K562 (cell line): ENCODE data around the gene CLASP1. TPM values are rescaled to one million over a fixed set of nuclear protein-coding genes. Genes with fewer than 3 reads are reported as not detected.

Source experiments
- CREB1 ChIP-seq, 2 experiments: sonication (generic) in 1 of 2; formaldehyde crosslinking in 1 of 2; IDR thresholded peaks; 2 replicates each; pipeline versions ENCODE4 v1.6.1 to v1.8.0; 2012 to 2022; ENCODE audit warnings: inconsistent platforms in 1 of 2, mild to moderate bottlenecking in 1 of 2, missing genetic modification reagents in 1 of 2, moderate library complexity in 1 of 2
- HNRNPLL ChIP-seq: fragments of 200-400 bp; formaldehyde crosslinking; IDR thresholded peaks from 2 replicates; pipeline ENCODE4 v1.6.1; 2017; ENCODE audit warnings: low read length, low read depth, mild to moderate bottlenecking; ENCODE audit not compliant: poor library complexity, severe bottlenecking
- MXD1 ChIP-seq: fragments of 250-450 bp; sonication (Bioruptor Pico); IDR thresholded peaks from 2 replicates; pipeline ENCODE4 v1.8.0; 2021; ENCODE audit warnings: borderline replicate concordance, mild to moderate bottlenecking, moderate library complexity; ENCODE audit not compliant: poor library complexity, severe bottlenecking
- NUFIP1 ChIP-seq: fragments of 450-650 bp; IDR thresholded peaks from 2 replicates; pipeline ENCODE4 v1.6.1; 2018; ENCODE audit not compliant: partially characterized antibody
- PHTF2 ChIP-seq: fragments of 250-450 bp; sonication (Bioruptor Pico); IDR thresholded peaks from 2 replicates; pipeline ENCODE4 v1.5.0; 2021; ENCODE audit warnings: mild to moderate bottlenecking
- RNF219 ChIP-seq: fragments of 250-450 bp; sonication (Bioruptor Pico); IDR thresholded peaks from 2 replicates; pipeline ENCODE4 v1.5.0; 2022; ENCODE audit warnings: mild to moderate bottlenecking
- SMC3 ChIP-seq: conservative IDR thresholded peaks from 2 replicates; pipeline ENCODE4 v1.6.1; 2011; ENCODE audit warnings: low read depth, low read length, improper control_type of control experiment; ENCODE audit not compliant: insufficient read depth
- SRF ChIP-seq, 2 experiments: fragments of 250-450, 450-650 bp in 1 of 2; sonication (Bioruptor Pico) in 1 of 2; sonication (generic) in 1 of 2; formaldehyde crosslinking; IDR thresholded peaks; 2 replicates each; pipeline versions ENCODE4 v1.5.0 to v1.5.1; 2020 to 2022; ENCODE audit warnings: mild to moderate bottlenecking in 1 of 2, missing genetic modification reagents in 1 of 2
- SRSF9 ChIP-seq: fragments of 200-400 bp; formaldehyde crosslinking; IDR thresholded peaks from 2 replicates; pipeline ENCODE4 v1.6.1; 2017; ENCODE audit warnings: low read depth, low read length, borderline replicate concordance
- TAL1 ChIP-seq: fragments of 450-650 bp; IDR thresholded peaks from 2 replicates; pipeline ENCODE4 v1.6.1; 2016; ENCODE audit warnings: mild to moderate bottlenecking
- TCF7L2 ChIP-seq: fragments of 150-350 bp; IDR thresholded peaks from 2 replicates; pipeline ENCODE4 v1.6.1; 2016; ENCODE audit warnings: low read depth, mild to moderate bottlenecking, low read length, moderate library complexity
- THRA ChIP-seq: fragments of 450-650 bp; IDR thresholded peaks from 2 replicates; pipeline ENCODE4 v1.6.1; 2017; ENCODE audit warnings: mild to moderate bottlenecking, moderate library complexity
- U2AF2 ChIP-seq: fragments of 200-400 bp; formaldehyde crosslinking; optimal IDR thresholded peaks from 2 replicates; pipeline ENCODE3; 2017; ENCODE audit warnings: low read depth, mild to moderate bottlenecking, low read length
- ZC3H4 ChIP-seq: sonication (generic); formaldehyde crosslinking; IDR thresholded peaks from 2 replicates; pipeline ENCODE4 v1.9.0; 2021; ENCODE audit warnings: missing genetic modification reagents, borderline replicate concordance
- ZNF124 ChIP-seq: sonication (generic); formaldehyde crosslinking; IDR thresholded peaks from 2 replicates; pipeline ENCODE4 v1.8.1; 2022; ENCODE audit warnings: missing genetic modification reagents
- ZNF507 ChIP-seq: conservative IDR thresholded peaks from 2 replicates; pipeline ENCODE4 v1.6.1; 2017; ENCODE audit warnings: missing genetic modification characterization, missing compliant biosample characterization
- ZNF511 ChIP-seq: sonication (generic); formaldehyde crosslinking; IDR thresholded peaks from 2 replicates; pipeline ENCODE4 v1.8.0; 2022; ENCODE audit warnings: mild to moderate bottlenecking, missing genetic modification reagents
- ZNF518B ChIP-seq: fragments of 250-450 bp; sonication (Bioruptor Pico); IDR thresholded peaks from 2 replicates; pipeline ENCODE4 v1.5.0; 2021; ENCODE audit warnings: mild to moderate bottlenecking, moderate library complexity
- polyA plus RNA-seq, 8 experiments: library from polyadenylated mRNA; depleted of rRNA in 4 of 8; stranded (reverse) in 5 of 8; unstranded in 3 of 8; fragments of >200 nt; fragmentation: Nextera tagmentation in 2 of 8; fragmentation: Illumina TruSeq in 1 of 8; extraction: Ambion mirVana in 2 of 8; extraction: Trizol in 1 of 8; gene quantifications; 2 replicates each; pipeline versions ENCODE4 v1.2.1 to v1.2.3, GENCODE V29; 2011 to 2014; ENCODE audit warnings: inconsistent platforms in 1 of 8, missing spikeins in 1 of 8
- total RNA-seq, 7 experiments: library from RNA; depleted of rRNA in 6 of 7; stranded (reverse); fragments of >200 nt in 6 of 7; fragmentation: Illumina TruSeq in 2 of 7; extraction: Trizol in 2 of 7; gene quantifications; 2 replicates each; pipeline versions ENCODE4 v1.2.1 to v1.2.3, GENCODE V29; 2011 to 2021; ENCODE audit warnings: low replicate concordance in 1 of 7

Gene CLASP1
- total and polyA plus RNA-seq, 9 of the 15 experiments (the other 6 are each of a cell fraction or from before 2014, with no cell fraction given) = 1.7 to 40.3 (median 20.7) TPM

GRCh38 chr2:121649596-121650314, 493 bp upstream of the CLASP1 start (continued):
- TF ChIP-seq RNF219 (no peak), ZNF507 (tag) (no peak), SRSF9 (no peak), TCF7L2 (no peak), ZNF518B (no peak), CREB1 (IDR thresholded peaks at IDR 0.05) (no peak; the same call in 1 of the 2 replicates), CREB1 (CRISPR knock-in tag; IDR thresholded peaks at IDR 0.05) (peak; percentile 46; the same call in 1 of the 2 replicates), SRF (CRISPR knock-in tag; IDR thresholded peaks at IDR 0.05) (peak in 1 of 2 experiments; percentile 64; a peak in 2 of 4 replicates), PHTF2 (CRISPR knock-in tag) (no peak), TAL1 (no peak), NUFIP1 (no peak), SMC3 (no peak), ZNF124 (CRISPR knock-in tag) (no peak), HNRNPLL (peak; percentile 83), THRA (no peak), ZC3H4 (CRISPR knock-in tag) (no peak), MXD1 (CRISPR knock-in tag) (no peak), ZNF511 (CRISPR knock-in tag) (no peak; the same call in 1 of the 2 replicates), U2AF2 (no peak)
